Hepatocyte (in vitro differentiated cells): ENCODE results near the gene APLN.

ENCODE experiments used
- EZH2 ChIP-seq: fragments of 200-600 bp; sonication (generic); IDR thresholded peaks from 2 replicates; pipeline ENCODE4 v1.6.1; 2016; ENCODE audit warnings: antibody characterized with exemption, mild to moderate bottlenecking, borderline replicate concordance
- TF ChIP-seq, protein P1 (sequence below): fragments of 200-600 bp; sonication (generic); IDR thresholded peaks from 2 replicates; pipeline ENCODE4 v1.5.1; 2016; ENCODE audit warnings: antibody characterized with exemption, mild to moderate bottlenecking; ENCODE audit not compliant: poor library complexity

DNA sequence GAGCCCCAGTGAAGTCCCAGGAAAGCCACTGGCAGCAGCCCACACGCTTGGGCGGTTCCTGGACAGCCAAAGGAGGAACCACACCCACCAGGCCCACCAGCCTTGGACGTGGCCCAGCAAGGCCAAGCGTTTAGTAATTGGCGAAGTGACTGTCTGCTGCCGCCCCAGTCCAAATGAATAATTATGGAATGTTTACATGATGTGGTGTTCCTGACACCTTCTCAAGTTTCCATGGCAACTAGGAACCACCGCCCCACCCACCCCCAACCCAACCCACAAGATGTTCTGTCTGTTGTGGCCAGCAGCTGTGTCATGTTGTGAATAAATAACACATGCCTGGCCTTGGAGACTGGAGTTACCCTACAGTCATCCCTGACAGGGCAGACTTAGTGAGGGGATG is 22.3 kb downstream of the APLN start:
- TF ChIP-seq, protein P1, sequence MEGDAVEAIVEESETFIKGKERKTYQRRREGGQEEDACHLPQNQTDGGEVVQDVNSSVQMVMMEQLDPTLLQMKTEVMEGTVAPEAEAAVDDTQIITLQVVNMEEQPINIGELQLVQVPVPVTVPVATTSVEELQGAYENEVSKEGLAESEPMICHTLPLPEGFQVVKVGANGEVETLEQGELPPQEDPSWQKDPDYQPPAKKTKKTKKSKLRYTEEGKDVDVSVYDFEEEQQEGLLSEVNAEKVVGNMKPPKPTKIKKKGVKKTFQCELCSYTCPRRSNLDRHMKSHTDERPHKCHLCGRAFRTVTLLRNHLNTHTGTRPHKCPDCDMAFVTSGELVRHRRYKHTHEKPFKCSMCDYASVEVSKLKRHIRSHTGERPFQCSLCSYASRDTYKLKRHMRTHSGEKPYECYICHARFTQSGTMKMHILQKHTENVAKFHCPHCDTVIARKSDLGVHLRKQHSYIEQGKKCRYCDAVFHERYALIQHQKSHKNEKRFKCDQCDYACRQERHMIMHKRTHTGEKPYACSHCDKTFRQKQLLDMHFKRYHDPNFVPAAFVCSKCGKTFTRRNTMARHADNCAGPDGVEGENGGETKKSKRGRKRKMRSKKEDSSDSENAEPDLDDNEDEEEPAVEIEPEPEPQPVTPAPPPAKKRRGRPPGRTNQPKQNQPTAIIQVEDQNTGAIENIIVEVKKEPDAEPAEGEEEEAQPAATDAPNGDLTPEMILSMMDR: no peak
- no peak for TF ChIP-seq EZH2
